OCI-LY3 (cell line): Measurements from ENCODE around the gene CLEC2D.

Source experiments
- H2AFZ ChIP-seq: fragments of 200-600, 300-600 bp; shearing (Covaris generic); 2 replicates; pipeline ENCODE4 v1.6.0; 2014; ENCODE audit warnings: antibody characterized with exemption, low read depth, low read length
- H3K27ac ChIP-seq: fragments of 200-600, 300-600 bp; sonication (generic); 2 replicates; pipeline ENCODE4 v1.5.1; 2014; ENCODE audit warnings: mild to moderate bottlenecking, low read length, moderate library complexity, mixed read lengths
- H3K27me3 ChIP-seq: fragments of 200-600, 300-600 bp; sonication (generic); 2 replicates; pipeline ENCODE4 v1.6.1; 2014; ENCODE audit warnings: low read depth, low read length, mixed read lengths
- H3K36me3 ChIP-seq: fragments of 200-600, 300-600 bp; sonication (generic); replicated peaks from 2 replicates; pipeline ENCODE3; 2014; ENCODE audit warnings: low read depth, low read length, mixed read lengths
- H3K4me1 ChIP-seq: fragments of 300-600, 200-600 bp; sonication (generic); 2 replicates; pipeline ENCODE4 v1.6.1; 2014; ENCODE audit warnings: low read length, mixed read lengths
- H3K4me2 ChIP-seq: fragments of 200-600, 300-600 bp; sonication (generic); 2 replicates; pipeline ENCODE4 v1.6.1; 2014; ENCODE audit warnings: low read length, mixed read lengths
- H3K4me3 ChIP-seq: fragments of 300-600, 200-600 bp; sonication (generic); 2 replicates; pipeline ENCODE4 v1.5.1; 2014; ENCODE audit warnings: antibody characterized with exemption, mild to moderate bottlenecking, low read length, moderate library complexity
- H3K79me2 ChIP-seq: fragments of 300-600, 200-600 bp; shearing (Covaris generic); 2 replicates; pipeline ENCODE4 v1.6.1; 2014; ENCODE audit warnings: mild to moderate bottlenecking, low read length, mixed read lengths
- H3K9ac ChIP-seq: fragments of 300-600, 200-600 bp; shearing (Covaris generic); 2 replicates; pipeline ENCODE4 v1.6.0; 2014; ENCODE audit warnings: mild to moderate bottlenecking, low read length, moderate library complexity
- H3K9me3 ChIP-seq: fragments of 200-600, 300-600 bp; shearing (Covaris generic); 2 replicates; pipeline ENCODE4 v1.6.1; 2014; ENCODE audit warnings: low read length, mixed read lengths; ENCODE audit not compliant: insufficient read depth
- H4K20me1 ChIP-seq: fragments of 200-600, 300-600 bp; sonication (generic); 2 replicates; pipeline ENCODE4 v1.6.1; 2016; ENCODE audit warnings: low read length, mixed read lengths; ENCODE audit not compliant: insufficient read depth
- EZH2phosphoT487 ChIP-seq: fragments of 200-600 bp; shearing (Covaris generic); IDR thresholded peaks from 2 replicates; pipeline ENCODE4 v1.6.1; 2018; ENCODE audit warnings: antibody characterized with exemption, mixed run types, low read depth
- TF ChIP-seq, protein P1 (sequence below): fragments of 200-600, 300-600 bp; sonication (generic); IDR thresholded peaks from 2 replicates; pipeline ENCODE4 v1.5.1; 2014; ENCODE audit warnings: antibody characterized with exemption, low read length, low read depth

The CLEC2D gene

DNA sequence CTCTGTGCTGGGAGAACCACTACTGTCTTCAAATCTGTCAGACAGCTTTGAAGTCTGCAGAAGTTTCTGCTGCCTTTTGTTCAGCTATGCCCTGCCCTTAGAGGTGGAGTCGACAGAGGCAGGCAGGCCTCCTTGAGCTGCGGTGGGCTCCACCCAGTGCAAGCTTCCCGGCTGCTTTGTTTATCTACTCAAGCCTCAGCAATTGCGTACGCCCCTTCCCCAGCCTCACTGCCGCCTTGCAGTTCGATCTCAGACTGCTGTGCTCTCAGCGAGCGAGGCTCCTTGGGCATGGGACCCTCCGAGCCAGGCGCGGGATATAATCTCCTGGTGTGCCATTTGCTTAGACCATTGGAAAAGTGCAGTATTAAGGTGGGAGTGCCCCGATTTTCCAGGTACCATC lies 36.7 kb upstream of the CLEC2D start:
- H3K4me3 ChIP-seq: no peak overlapping the region
- H3K27me3 ChIP-seq: no peaks in the 10 kb centered on the region
- peaks cover 42% of the 10 kb centered on the region for H3K4me1 ChIP-seq
- no peaks in the 10 kb centered on the region for H3K9me3 ChIP-seq
- no peak overlapping the region for H3K9ac ChIP-seq
- peaks cover 10% of the 10 kb centered on the region for H3K79me2 ChIP-seq
- no peak overlapping the region for H2AFZ ChIP-seq
- H4K20me1 ChIP-seq: no peaks in the 10 kb centered on the region
- H3K4me2 ChIP-seq: no peak overlapping the region
- no peak for TF ChIP-seq EZH2phosphoT487
- TF ChIP-seq, protein P1, sequence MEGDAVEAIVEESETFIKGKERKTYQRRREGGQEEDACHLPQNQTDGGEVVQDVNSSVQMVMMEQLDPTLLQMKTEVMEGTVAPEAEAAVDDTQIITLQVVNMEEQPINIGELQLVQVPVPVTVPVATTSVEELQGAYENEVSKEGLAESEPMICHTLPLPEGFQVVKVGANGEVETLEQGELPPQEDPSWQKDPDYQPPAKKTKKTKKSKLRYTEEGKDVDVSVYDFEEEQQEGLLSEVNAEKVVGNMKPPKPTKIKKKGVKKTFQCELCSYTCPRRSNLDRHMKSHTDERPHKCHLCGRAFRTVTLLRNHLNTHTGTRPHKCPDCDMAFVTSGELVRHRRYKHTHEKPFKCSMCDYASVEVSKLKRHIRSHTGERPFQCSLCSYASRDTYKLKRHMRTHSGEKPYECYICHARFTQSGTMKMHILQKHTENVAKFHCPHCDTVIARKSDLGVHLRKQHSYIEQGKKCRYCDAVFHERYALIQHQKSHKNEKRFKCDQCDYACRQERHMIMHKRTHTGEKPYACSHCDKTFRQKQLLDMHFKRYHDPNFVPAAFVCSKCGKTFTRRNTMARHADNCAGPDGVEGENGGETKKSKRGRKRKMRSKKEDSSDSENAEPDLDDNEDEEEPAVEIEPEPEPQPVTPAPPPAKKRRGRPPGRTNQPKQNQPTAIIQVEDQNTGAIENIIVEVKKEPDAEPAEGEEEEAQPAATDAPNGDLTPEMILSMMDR: no peak
- no peak overlapping the region for H3K27ac ChIP-seq
- peaks cover 15% of the 10 kb centered on the region for H3K36me3 ChIP-seq

DNA sequence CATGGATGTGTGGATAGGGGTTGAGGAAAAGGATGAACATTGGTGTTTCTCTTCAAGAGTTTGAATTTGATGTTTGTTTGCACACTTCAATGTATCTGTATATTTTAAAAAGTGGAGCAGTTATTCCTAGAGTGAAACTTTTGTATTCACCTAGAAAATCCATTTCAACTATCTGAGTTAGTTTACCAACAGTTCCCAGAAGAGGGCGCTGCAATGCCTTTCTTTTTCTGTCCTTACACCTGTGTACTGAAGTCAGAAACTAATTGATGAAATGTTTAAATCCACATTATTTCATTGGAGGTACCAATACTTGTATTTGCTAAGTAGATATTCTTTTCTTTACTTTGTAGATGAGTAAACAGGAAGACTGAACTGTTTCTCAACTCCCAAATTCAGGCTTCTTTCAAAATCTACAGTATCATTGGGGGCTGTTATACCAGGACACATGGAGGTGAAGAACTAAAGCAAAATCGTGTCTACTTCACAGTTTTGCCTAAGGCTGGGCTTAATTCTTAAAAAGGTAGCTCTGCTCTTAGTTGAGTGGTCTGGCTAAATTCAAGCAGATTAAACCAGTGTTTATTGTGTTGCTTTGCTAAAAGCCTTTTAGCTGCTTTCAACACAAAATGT lies 35.2 kb upstream of the CLEC2D start:
- peak overlapping the region; percentile 57 for H3K9ac ChIP-seq
- H2AFZ ChIP-seq: peak overlapping the region; percentile 51; the same call in 1 of the 2 replicates
- TF ChIP-seq, protein P1: peak; percentile 91
- TF ChIP-seq EZH2phosphoT487: no peak
- H3K79me2 ChIP-seq: peaks cover 10% of the 10 kb centered on the region
- H3K9me3 ChIP-seq: no peaks in the 10 kb centered on the region; the same call in 1 of the 2 replicates
- H3K4me2 ChIP-seq: peak overlapping the region; percentile 38
- H4K20me1 ChIP-seq: no peaks in the 10 kb centered on the region
- peaks cover 46% of the 10 kb centered on the region for H3K4me1 ChIP-seq
- no peaks in the 10 kb centered on the region for H3K27me3 ChIP-seq
- peaks cover 18% of the 10 kb centered on the region for H3K36me3 ChIP-seq
- peak overlapping the region; percentile 15 for H3K4me3 ChIP-seq
- H3K27ac ChIP-seq: peak overlapping the region; percentile 79

DNA sequence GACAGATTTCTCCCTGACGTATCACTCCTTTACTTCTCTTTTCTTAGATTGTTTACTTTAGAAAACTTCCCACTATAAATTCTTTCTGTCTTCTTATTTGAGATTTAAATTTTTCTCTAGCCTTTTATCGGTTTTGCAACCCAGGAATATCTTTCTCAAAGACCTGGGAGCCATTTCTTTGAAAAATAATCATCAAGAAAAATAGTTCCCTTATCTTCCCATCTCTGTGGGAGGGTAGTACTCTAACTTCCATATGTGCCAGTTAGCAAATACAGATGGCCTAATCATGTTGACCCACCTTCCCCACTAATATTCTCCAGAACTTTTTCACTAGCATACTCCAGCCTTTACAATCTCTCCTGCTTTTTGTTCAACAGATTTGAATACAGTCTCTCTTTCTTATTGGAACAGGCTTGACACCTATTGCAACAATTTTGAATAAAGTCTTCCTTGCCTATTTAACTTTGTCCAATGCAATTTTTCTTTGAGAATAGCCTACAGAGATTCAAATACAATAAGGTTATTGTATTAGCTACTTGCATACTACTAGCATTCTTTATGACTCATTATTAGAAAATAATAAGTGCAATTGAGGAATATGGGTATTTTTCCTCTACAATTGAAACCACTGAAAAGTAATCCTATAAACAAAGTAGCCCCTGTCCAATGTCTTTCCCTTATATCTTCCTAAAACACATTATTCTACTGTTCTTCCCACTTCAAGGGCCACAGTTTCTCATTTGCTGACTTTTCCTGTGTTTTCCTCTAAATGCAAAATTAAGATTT lies 34.4 kb upstream of the CLEC2D start:
- Histone ChIP-seq H3K9me3 (no peaks in the 10 kb centered on the region; the same call in 1 of the 2 replicates), H3K9ac (peak overlapping the region; percentile 57), H3K4me1 (peaks cover 46% of the 10 kb centered on the region), H3K79me2 (peaks cover 10% of the 10 kb centered on the region), H3K36me3 (peaks cover 18% of the 10 kb centered on the region), H4K20me1 (no peaks in the 10 kb centered on the region), H3K4me3 (peak overlapping the region; percentile 15; the same call in 1 of the 2 replicates), H3K27me3 (no peaks in the 10 kb centered on the region), H2AFZ (peak overlapping the region; percentile 51; the same call in 1 of the 2 replicates), H3K4me2 (peak overlapping the region; percentile 38), H3K27ac (peak overlapping the region; percentile 79)
- TF ChIP-seq EZH2phosphoT487: no peak
- TF ChIP-seq, protein P1: no peak
